OCI-LY7 (cell line): ENCODE measurements around the gene CANT1.

Experiments used
- EZH2phosphoT487 ChIP-seq: fragments of 200-600 bp; sonication (generic); IDR thresholded peaks from 2 replicates; pipeline ENCODE4 v1.6.1; 2018; ENCODE audit warnings: low read depth, borderline replicate concordance, mild to moderate bottlenecking, mixed run types, antibody characterized with exemption, low read length, moderate library complexity, mixed read lengths
- TF ChIP-seq, protein P1 (sequence below): fragments of 200-600 bp; sonication (generic); conservative IDR thresholded peaks from 2 replicates; pipeline ENCODE4 v1.5.1; 2014; ENCODE audit warnings: mild to moderate bottlenecking, antibody characterized with exemption, low read length, moderate library complexity, mixed read lengths

- TF ChIP-seq, protein P1, sequence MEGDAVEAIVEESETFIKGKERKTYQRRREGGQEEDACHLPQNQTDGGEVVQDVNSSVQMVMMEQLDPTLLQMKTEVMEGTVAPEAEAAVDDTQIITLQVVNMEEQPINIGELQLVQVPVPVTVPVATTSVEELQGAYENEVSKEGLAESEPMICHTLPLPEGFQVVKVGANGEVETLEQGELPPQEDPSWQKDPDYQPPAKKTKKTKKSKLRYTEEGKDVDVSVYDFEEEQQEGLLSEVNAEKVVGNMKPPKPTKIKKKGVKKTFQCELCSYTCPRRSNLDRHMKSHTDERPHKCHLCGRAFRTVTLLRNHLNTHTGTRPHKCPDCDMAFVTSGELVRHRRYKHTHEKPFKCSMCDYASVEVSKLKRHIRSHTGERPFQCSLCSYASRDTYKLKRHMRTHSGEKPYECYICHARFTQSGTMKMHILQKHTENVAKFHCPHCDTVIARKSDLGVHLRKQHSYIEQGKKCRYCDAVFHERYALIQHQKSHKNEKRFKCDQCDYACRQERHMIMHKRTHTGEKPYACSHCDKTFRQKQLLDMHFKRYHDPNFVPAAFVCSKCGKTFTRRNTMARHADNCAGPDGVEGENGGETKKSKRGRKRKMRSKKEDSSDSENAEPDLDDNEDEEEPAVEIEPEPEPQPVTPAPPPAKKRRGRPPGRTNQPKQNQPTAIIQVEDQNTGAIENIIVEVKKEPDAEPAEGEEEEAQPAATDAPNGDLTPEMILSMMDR: no peak
- TF ChIP-seq EZH2phosphoT487: no peak
Observed at GRCh38 chr17:79036596-79036995, 27.0 kb upstream of the CANT1 start.
